SH-SY5Y (cell line): Measurements from ENCODE around the gene PVALEF.

Experiments
- GATA2 ChIP-seq: IDR thresholded peaks from 2 replicates; pipeline ENCODE4 v1.6.1; 2011; ENCODE audit warnings: mild to moderate bottlenecking, low read depth, low read length
- GATA3 ChIP-seq: IDR thresholded peaks from 2 replicates; pipeline ENCODE4 v1.6.1; 2011; ENCODE audit warnings: low read depth, mild to moderate bottlenecking, low read length, moderate library complexity

- TF ChIP-seq GATA2 (no peak), GATA3 (no peak)
These were observed 33.6 kb downstream of the PVALEF start for GRCh38 chr17:81198826-81199481.
